Caki2 (cell line): Measurements from ENCODE around the gene GPC5. TPM values are rescaled to one million over a fixed set of nuclear protein-coding genes. Genes with fewer than 3 reads are reported as not detected.

Experiments used
- DNase-seq: peaks from one replicate; pipeline ENCODE4 v3.0.0-alpha.2; 2015; ENCODE audit warnings: low read depth
- in situ Hi-C: cut with HindIII; loops from 2 replicates; pipeline ENCODE4 v1.10.0; 2016; ENCODE audit warnings: low sequenced_read_pairs, low pct_unique_long_range_greater_than_20kb, mixed read lengths
- total RNA-seq: library from RNA; depleted of rRNA; stranded (reverse); fragments of >200 nt; shearing (Covaris generic); gene quantifications from 2 replicates; pipeline ENCODE4 v1.2.3, GENCODE V29; 2014; ENCODE audit warnings: low replicate concordance

The GPC5 gene
- total RNA-seq, 1 experiment from 2014 or later: not detected

GRCh38 chr13:92187378-92187989 lies 789.1 kb downstream of the GPC5 start:
- in situ Hi-C loops: no loop called here
- peak; percentile 12 for DNase-seq

GRCh38 chr13:92188574-92188973 lies 790.2 kb downstream of the GPC5 start:
- in situ Hi-C loops: no loop called here
- DNase-seq: no peak

- DNase-seq: no peak
- in situ Hi-C loops: no loop called here
Measured at GRCh38 chr13:92196591-92197256, 798.3 kb downstream of the GPC5 start.

- in situ Hi-C loops: no loop called here
- DNase-seq: no peak
Measured at GRCh38 chr13:92197669-92198068, 799.2 kb downstream of the GPC5 start.

GRCh38 chr13:92218615-92219014 lies 820.2 kb downstream of the GPC5 start:
- in situ Hi-C loops: no loop called here
- DNase-seq: no peak

- DNase-seq: no peak
- in situ Hi-C loops: no loop called here
Measured at GRCh38 chr13:92221916-92222315, 823.5 kb downstream of the GPC5 start.

GRCh38 chr13:92224052-92224821 lies 825.8 kb downstream of the GPC5 start:
- in situ Hi-C loops: no loop called here
- no peak for DNase-seq

- in situ Hi-C loops: no loop called here
- no peak for DNase-seq
Measured at GRCh38 chr13:92224825-92225224, 826.4 kb downstream of the GPC5 start.

- DNase-seq: no peak
- in situ Hi-C loops: no loop called here
Measured at GRCh38 chr13:92225861-92226260, 827.4 kb downstream of the GPC5 start.

- no peak for DNase-seq
- in situ Hi-C loops: no loop called here
Measured at GRCh38 chr13:92232871-92233270, 834.5 kb downstream of the GPC5 start.

GRCh38 chr13:92251671-92252210 lies 853.3 kb downstream of the GPC5 start:
- DNase-seq: no peak
- in situ Hi-C loops: no loop called here

- DNase-seq: no peak
- in situ Hi-C loops: no loop called here
Measured at GRCh38 chr13:92255526-92255925, 857.1 kb downstream of the GPC5 start.

GRCh38 chr13:92256211-92256610 lies 857.8 kb downstream of the GPC5 start:
- DNase-seq: no peak
- in situ Hi-C loops: no loop called here

- no peak for DNase-seq
- in situ Hi-C loops: no loop called here
Measured at GRCh38 chr13:92259046-92259445, 860.6 kb downstream of the GPC5 start.

GRCh38 chr13:92259523-92259922 lies 861.1 kb downstream of the GPC5 start:
- DNase-seq: no peak
- in situ Hi-C loops: no loop called here

GRCh38 chr13:92260363-92260762 lies 861.9 kb downstream of the GPC5 start:
- in situ Hi-C loops: no loop called here

GRCh38 chr13:92262100-92262788 lies 863.8 kb downstream of the GPC5 start:
- DNase-seq: no peak
- in situ Hi-C loops: no loop called here

More at GRCh38 chr13:92260363-92260762, 861.9 kb downstream of the GPC5 start:
- DNase-seq: no peak

- DNase-seq: no peak
- in situ Hi-C loops: no loop called here
Measured at GRCh38 chr13:92265408-92265807, 867.0 kb downstream of the GPC5 start.

GRCh38 chr13:92270990-92271389 lies 872.6 kb downstream of the GPC5 start:
- in situ Hi-C loops: no loop called here
- no peak for DNase-seq
